IMR-90 (cell line): ENCODE measurements around the gene ATP2B1. TPM values are rescaled to one million over a fixed set of nuclear protein-coding genes. Genes with fewer than 3 reads are reported as not detected.

ENCODE experiments used
- ATAC-seq: fragments of 200-7000 bp; cut with Tn5 transposase; 2 replicates; pipeline ENCODE4 v1.9.1; 2020; ENCODE audit warnings: low read depth, mild to moderate bottlenecking, moderate library complexity
- BruUV-seq: library from RNA; stranded (reverse); fragments of 400-500 nt; replicated peaks from 2 replicates; lab custom pipeline; 2021; lab: Mats Ljungman, UMichigan
- CTCF ChIA-PET: fragments of 300-600 bp; formaldehyde crosslinking; extraction: SDS; loops from one replicate; lab custom pipeline; 2021; ENCODE audit warnings: antibody characterized with exemption; lab: Yijun Ruan, JAX
- POLR2A ChIA-PET: fragments of 300-600 bp; sonication (Branson Sonifier 250); formaldehyde crosslinking; loops from one replicate; lab custom pipeline; 2022; ENCODE audit warnings: antibody characterized with exemption; ENCODE audit not compliant: unreplicated experiment; lab: Charles Lee
- DNase-seq: peaks from one replicate; pipeline ENCODE4 v3.0.0; 2013
- H2AFZ ChIP-seq: replicated peaks from 2 replicates; pipeline ENCODE3; 2013; ENCODE audit warnings: low read length, mild to moderate bottlenecking; ENCODE audit not compliant: poor library complexity
- H2AK5ac ChIP-seq: 2 replicates; pipeline ENCODE4 v1.6.1; 2013; ENCODE audit warnings: low read depth, low read length, inconsistent platforms
- H2AK9ac ChIP-seq: replicated peaks from 2 replicates; pipeline ENCODE3; 2013; ENCODE audit warnings: mild to moderate bottlenecking, low read depth, low read length, moderate library complexity; ENCODE audit not compliant: poor library complexity
- H2BK120ac ChIP-seq: 2 replicates; pipeline ENCODE4 v1.6.1; 2013; ENCODE audit warnings: low read depth, low read length, inconsistent platforms
- H2BK15ac ChIP-seq: 3 replicates; pipeline ENCODE4 v1.6.1; 2013; ENCODE audit warnings: low read depth, low read length, inconsistent platforms
- H2BK20ac ChIP-seq: 2 replicates; pipeline ENCODE4 v1.6.1; 2013; ENCODE audit warnings: low read depth, mild to moderate bottlenecking, inconsistent platforms, low read length, moderate library complexity
- H2BK5ac ChIP-seq: 2 replicates; pipeline ENCODE4 v1.6.1; 2013; ENCODE audit warnings: mild to moderate bottlenecking, low read depth, low read length, inconsistent platforms; ENCODE audit not compliant: poor library complexity, severe bottlenecking
- H3K14ac ChIP-seq: replicated peaks from 2 replicates; pipeline ENCODE4 v1.6.1; 2013; ENCODE audit warnings: low read depth, low read length, inconsistent platforms
- H3K18ac ChIP-seq: 2 replicates; pipeline ENCODE4 v1.6.1; 2013; ENCODE audit warnings: low read depth, low read length, control low read depth
- H3K23ac ChIP-seq: 2 replicates; pipeline ENCODE4 v1.6.1; 2013; ENCODE audit warnings: low read depth, low read length, inconsistent platforms
- H3K27ac ChIP-seq: 2 replicates; pipeline ENCODE4 v1.5.1; 2013; ENCODE audit warnings: mild to moderate bottlenecking, control low read depth, low read length; ENCODE audit not compliant: insufficient read depth
- H3K27me3 ChIP-seq: 2 replicates; pipeline ENCODE4 v1.6.1; 2013; ENCODE audit warnings: low read length; ENCODE audit not compliant: control insufficient read depth, insufficient read depth
- H3K36me3 ChIP-seq: 2 replicates; pipeline ENCODE4 v1.6.1; 2013; ENCODE audit warnings: low read length, mixed read lengths; ENCODE audit not compliant: control insufficient read depth, insufficient read depth
- H3K4ac ChIP-seq: 2 replicates; pipeline ENCODE4 v1.6.1; 2013; ENCODE audit warnings: low read depth, low read length, inconsistent platforms
- H3K4me1 ChIP-seq: 2 replicates; pipeline ENCODE4 v1.6.1; 2013; ENCODE audit warnings: low read length, mixed read lengths; ENCODE audit not compliant: control insufficient read depth, insufficient read depth
- H3K4me2 ChIP-seq: 2 replicates; pipeline ENCODE4 v1.6.1; 2013; ENCODE audit warnings: low read depth, mild to moderate bottlenecking, control low read depth, low read length, moderate library complexity
- H3K4me3 ChIP-seq: 2 replicates; pipeline ENCODE4 v1.5.1; 2013; ENCODE audit warnings: low read depth, mild to moderate bottlenecking, control low read depth, low read length, moderate library complexity; ENCODE audit not compliant: insufficient read depth
- H3K56ac ChIP-seq: 2 replicates; pipeline ENCODE4 v1.6.1; 2013; ENCODE audit warnings: low read length, inconsistent platforms; ENCODE audit not compliant: insufficient read depth; ENCODE audit errors: extremely low read depth
- H3K79me1 ChIP-seq, 2 experiments: 2 replicates each; pipeline ENCODE4 v1.6.1; 2013; ENCODE audit warnings: low read length in 2 of 2, inconsistent platforms in 1 of 2, low read depth in 1 of 2
- H3K9ac ChIP-seq: 2 replicates; pipeline ENCODE4 v1.6.1; 2013; ENCODE audit warnings: low read depth, low read length, control low read depth
- H3K9me1 ChIP-seq: 2 replicates; pipeline ENCODE4 v1.6.1; 2013; ENCODE audit warnings: low read length, inconsistent platforms; ENCODE audit not compliant: insufficient read depth
- H3K9me3 ChIP-seq: 2 replicates; pipeline ENCODE4 v1.6.1; 2013; ENCODE audit warnings: low read length; ENCODE audit not compliant: control insufficient read depth, insufficient read depth
- H4K20me1 ChIP-seq: 2 replicates; pipeline ENCODE4 v1.6.1; 2013; ENCODE audit warnings: low read length, inconsistent platforms; ENCODE audit not compliant: insufficient read depth
- H4K5ac ChIP-seq: 2 replicates; pipeline ENCODE4 v1.6.1; 2013; ENCODE audit warnings: mild to moderate bottlenecking, low read depth, low read length, control low read depth
- H4K8ac ChIP-seq, 2 experiments: 2 replicates each; pipeline ENCODE4 v1.6.1; 2013; ENCODE audit warnings: low read depth in 2 of 2, low read length in 2 of 2, control low read depth in 1 of 2, inconsistent platforms in 1 of 2
- H4K91ac ChIP-seq: 2 replicates; pipeline ENCODE4 v1.6.1; 2013; ENCODE audit warnings: low read depth, low read length, inconsistent platforms; ENCODE audit not compliant: insufficient read depth
- BHLHE40 ChIP-seq: fragments of 150-350 bp; IDR thresholded peaks from 2 replicates; pipeline ENCODE4 v1.6.1; 2016; ENCODE audit warnings: mild to moderate bottlenecking, low read depth, low read length
- CEBPB ChIP-seq: IDR thresholded peaks from 2 replicates; pipeline ENCODE4 v1.6.1; 2012; ENCODE audit warnings: low read depth, low read length, improper control_type of control experiment
- CHD1 ChIP-seq: IDR thresholded peaks from 2 replicates; pipeline ENCODE4 v1.6.1; 2012; ENCODE audit warnings: low read depth, low read length, improper control_type of control experiment
- FOS ChIP-seq: fragments of 150-350 bp; IDR thresholded peaks from 2 replicates; pipeline ENCODE4 v1.6.1; 2016; ENCODE audit warnings: low read depth, low read length
- MAFK ChIP-seq: IDR thresholded peaks from 2 replicates; pipeline ENCODE4 v1.6.1; 2012; ENCODE audit warnings: low read depth, low read length, improper control_type of control experiment
- MAZ ChIP-seq: IDR thresholded peaks from 2 replicates; pipeline ENCODE4 v1.6.1; 2012; ENCODE audit warnings: low read depth, mild to moderate bottlenecking, low read length, improper control_type of control experiment, moderate library complexity, borderline replicate concordance
- MXI1 ChIP-seq: IDR thresholded peaks from 2 replicates; pipeline ENCODE4 v1.6.1; 2012; ENCODE audit warnings: low read depth, mild to moderate bottlenecking, low read length, moderate library complexity, borderline replicate concordance
- NFE2L2 ChIP-seq: fragments of 150-350 bp; IDR thresholded peaks from 2 replicates; pipeline ENCODE4 v1.6.1; 2016; ENCODE audit warnings: low read depth, mild to moderate bottlenecking, low read length
- POLR2A ChIP-seq: IDR thresholded peaks from 2 replicates; pipeline ENCODE4 v1.6.1; 2012; ENCODE audit warnings: mild to moderate bottlenecking, low read depth, low read length
- RAD21 ChIP-seq: IDR thresholded peaks from 2 replicates; pipeline ENCODE4 v1.6.1; 2012; ENCODE audit warnings: low read length, improper control_type of control experiment
- RCOR1 ChIP-seq: IDR thresholded peaks from 2 replicates; pipeline ENCODE4 v1.6.1; 2012; ENCODE audit warnings: mild to moderate bottlenecking, low read length, improper control_type of control experiment; ENCODE audit not compliant: insufficient replicate concordance
- RFX5 ChIP-seq: IDR thresholded peaks from 2 replicates; pipeline ENCODE4 v1.8.0; 2012; ENCODE audit warnings: low read depth, mild to moderate bottlenecking, low read length, moderate library complexity
- SMC3 ChIP-seq: fragments of 150-350 bp; IDR thresholded peaks from 2 replicates; pipeline ENCODE4 v1.6.1; 2016; ENCODE audit warnings: low read depth, mild to moderate bottlenecking, antibody characterized with exemption, low read length, moderate library complexity
- WGBS, 2 experiments: methylation state at CpG; one replicate each; pipeline versions ENCODE4 v1.1.5 to v1.1.7; 2013; ENCODE audit warnings: missing lambda C conversion rate in 2 of 2; ENCODE audit not compliant: insufficient read length in 1 of 2; ENCODE audit errors: extremely low coverage in 2 of 2; 5-methylcytosine and 5-hydroxymethylcytosine counted together
- dilution Hi-C: fragments of 300-500 bp; cut with HindIII; formaldehyde crosslinking; loops from one replicate; pipeline ENCODE4 v1.14.3; 2018; ENCODE audit warnings: low sequenced_read_pairs; ENCODE audit not compliant: unreplicated experiment
- in situ Hi-C: fragments of 300-500 bp; cut with MboI; formaldehyde crosslinking; loops from 3 replicates; pipeline ENCODE4 v1.14.3; 2019; ENCODE audit warnings: low sequenced_read_pairs, inconsistent platforms, mixed read lengths
- intact Hi-C: fragments of 100-400 bp; cut with micrococcal nuclease; formaldehyde crosslinking; loops from 2 replicates; pipeline ENCODE4 v1.10.0; 2022
- polyA plus RNA-seq, 3 experiments: library from polyadenylated mRNA; depleted of rRNA; stranded (reverse); fragments of >200 nt; gene quantifications; 2 replicates each; pipeline ENCODE4 v1.2.3, GENCODE V29; 2012; ENCODE audit warnings: low replicate concordance in 1 of 3
- total RNA-seq: library from RNA; depleted of rRNA; stranded (reverse); fragments of >200 nt; gene quantifications from 2 replicates; pipeline ENCODE4 v1.2.3, GENCODE V29; 2012
- TF ChIP-seq, protein P1 (sequence below): fragments of 150-350 bp; IDR thresholded peaks from 2 replicates; pipeline ENCODE4 v1.6.1; 2016; ENCODE audit warnings: low read depth, mild to moderate bottlenecking, low read length, moderate library complexity, borderline replicate concordance

Gene ATP2B1
- total and polyA plus RNA-seq, 2 of the 4 experiments (the other 2 are of a cell fraction): 9.9 to 32.6 TPM

GRCh38 chr12:89709157-89709994, 738 bp upstream of the ATP2B1 start:
- peak; percentile 84 for ATAC-seq
- intact Hi-C loops: loop anchor here (1.0 to 10.0 kb wide), 7 partner anchors 239 to 1231 kb away; no protein-coding TSS in a partner anchor
- in situ Hi-C loops: loop anchor here (10.0 kb wide), 1 partner anchor 165 kb away; no protein-coding TSS in a partner anchor
- TF ChIP-seq RFX5 (no peak), NFE2L2 (no peak), RCOR1 (no peak), SMC3 (no peak), RAD21 (peak; percentile 28; the same call in 1 of the 2 replicates), FOS (peak; percentile 15; the same call in 1 of the 2 replicates), CEBPB (no peak), BHLHE40 (peak; percentile 71), MXI1 (no peak), MAFK (no peak), CHD1 (no peak; the same call in 1 of the 2 replicates), MAZ (peak; percentile 99), POLR2A (peak; percentile 95)
- TF ChIP-seq, protein P1, sequence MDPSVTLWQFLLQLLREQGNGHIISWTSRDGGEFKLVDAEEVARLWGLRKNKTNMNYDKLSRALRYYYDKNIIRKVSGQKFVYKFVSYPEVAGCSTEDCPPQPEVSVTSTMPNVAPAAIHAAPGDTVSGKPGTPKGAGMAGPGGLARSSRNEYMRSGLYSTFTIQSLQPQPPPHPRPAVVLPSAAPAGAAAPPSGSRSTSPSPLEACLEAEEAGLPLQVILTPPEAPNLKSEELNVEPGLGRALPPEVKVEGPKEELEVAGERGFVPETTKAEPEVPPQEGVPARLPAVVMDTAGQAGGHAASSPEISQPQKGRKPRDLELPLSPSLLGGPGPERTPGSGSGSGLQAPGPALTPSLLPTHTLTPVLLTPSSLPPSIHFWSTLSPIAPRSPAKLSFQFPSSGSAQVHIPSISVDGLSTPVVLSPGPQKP: no peak

More at GRCh38 chr12:89709157-89709994, 738 bp upstream of the ATP2B1 start:
- peak overlapping the region; percentile 100 for H2AFZ ChIP-seq
- peak overlapping the region; percentile 21; the same call in 1 of the 2 replicates for H4K5ac ChIP-seq
- peak overlapping the region; percentile 73 to 75; a peak in 2 of 4 replicates for H4K8ac ChIP-seq
- H2AK9ac ChIP-seq: peak overlapping the region; percentile 92
- peaks cover 35% of the 10 kb centered on the region; the same call in 1 of the 2 replicates for H4K20me1 ChIP-seq
- peak overlapping the region; percentile 93 for H2BK5ac ChIP-seq
- H3K36me3 ChIP-seq: no peaks in the 10 kb centered on the region
- no TSS peak for BruUV-seq
- H2BK15ac ChIP-seq: no peak overlapping the region; the same call in 2 of the 3 replicates
- H3K9me3 ChIP-seq: no peaks in the 10 kb centered on the region
- H3K4me2 ChIP-seq: peak overlapping the region; percentile 80
- peak overlapping the region; percentile 60 for H4K91ac ChIP-seq
- 3% methylated on average over 27 of the region's 103 CpGs; no CpG with 5 or more reads in 1 of the 2 experiments for WGBS, 2 experiments
- H3K9me1 ChIP-seq: no peaks in the 10 kb centered on the region
- CTCF ChIA-PET: interaction anchor here (1.1 kb wide), 1 partner anchor 393 kb away, joined by 4 read pairs; no protein-coding TSS in a partner anchor
- peak overlapping the region; percentile 88 for H2BK120ac ChIP-seq
- H3K4ac ChIP-seq: peak overlapping the region; percentile 81
- DNase-seq: peak; percentile 99
- H3K27me3 ChIP-seq: no peaks in the 10 kb centered on the region
- peak overlapping the region; percentile 85 for H3K9ac ChIP-seq
- H3K4me3 ChIP-seq: peak overlapping the region; percentile 86
- peak overlapping the region; percentile 81 for H3K56ac ChIP-seq
- H2BK20ac ChIP-seq: peak overlapping the region; percentile 49; the same call in 1 of the 2 replicates
- H3K14ac ChIP-seq: peak overlapping the region; percentile 84
- H3K4me1 ChIP-seq: no peaks in the 10 kb centered on the region
- peak overlapping the region; percentile 51 for H2AK5ac ChIP-seq
- peak overlapping the region; percentile 87 for H3K27ac ChIP-seq
- dilution Hi-C loops: no loop called here
- peak overlapping the region; percentile 62; the same call in 1 of the 2 replicates for H3K18ac ChIP-seq
- POLR2A ChIA-PET: interaction anchor here (0.5 to 0.6 kb wide), 2 partner anchors 48 to 748 kb away, joined by 3 read pairs; no protein-coding TSS in a partner anchor
- H3K23ac ChIP-seq: peak overlapping the region; percentile 96; the same call in 1 of the 2 replicates
- peaks cover 5 to 22% of the 10 kb centered on the region in 2 experiments; a peak in 3 of 4 replicates for H3K79me1 ChIP-seq
